ENCODE data around the gene ENTHD1.

GRCh38 chr22:39913321-39913720 is 19.8 kb upstream of the ENTHD1 start:
- TF ChIP-seq EP300 (IDR thresholded peaks at IDR 0.05): no peak
- TF ChIP-seq CTCF (IDR thresholded peaks at IDR 0.05): no peak

Data from stomach (tissue), 4 donors.